ENCODE data around the gene FLNC.

The FLNC gene

DNA sequence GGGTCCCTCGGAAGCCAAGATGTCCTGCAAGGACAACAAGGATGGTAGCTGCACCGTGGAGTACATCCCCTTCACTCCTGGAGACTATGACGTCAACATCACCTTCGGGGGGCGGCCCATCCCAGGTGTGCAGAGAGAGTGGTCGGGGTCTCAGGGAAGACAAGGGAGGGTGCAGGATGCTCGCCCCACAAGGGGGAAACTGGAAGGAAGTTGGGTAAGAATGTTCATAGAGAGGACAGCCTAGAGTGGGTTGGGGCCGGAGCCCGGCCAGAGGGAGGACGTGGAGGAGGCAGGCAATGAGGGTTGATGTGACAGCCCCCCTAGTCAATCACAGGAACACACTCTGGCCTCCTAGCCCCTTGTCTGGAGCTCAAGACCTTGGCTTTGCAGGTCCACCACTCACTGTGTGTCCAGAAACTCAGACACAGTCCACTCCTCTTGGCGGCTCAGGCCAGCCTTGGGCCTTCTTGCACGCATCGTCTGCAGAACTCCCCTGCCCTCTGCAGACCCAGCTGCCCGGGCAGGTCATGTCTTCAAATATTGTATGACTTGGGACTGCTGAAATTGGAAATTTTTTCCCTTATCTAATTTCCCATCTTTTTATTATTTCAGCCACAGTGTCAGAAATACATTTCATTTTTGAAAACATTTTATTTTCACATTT is 16.7 kb downstream of the FLNC start:
- DNase-seq = no peak

DNA sequence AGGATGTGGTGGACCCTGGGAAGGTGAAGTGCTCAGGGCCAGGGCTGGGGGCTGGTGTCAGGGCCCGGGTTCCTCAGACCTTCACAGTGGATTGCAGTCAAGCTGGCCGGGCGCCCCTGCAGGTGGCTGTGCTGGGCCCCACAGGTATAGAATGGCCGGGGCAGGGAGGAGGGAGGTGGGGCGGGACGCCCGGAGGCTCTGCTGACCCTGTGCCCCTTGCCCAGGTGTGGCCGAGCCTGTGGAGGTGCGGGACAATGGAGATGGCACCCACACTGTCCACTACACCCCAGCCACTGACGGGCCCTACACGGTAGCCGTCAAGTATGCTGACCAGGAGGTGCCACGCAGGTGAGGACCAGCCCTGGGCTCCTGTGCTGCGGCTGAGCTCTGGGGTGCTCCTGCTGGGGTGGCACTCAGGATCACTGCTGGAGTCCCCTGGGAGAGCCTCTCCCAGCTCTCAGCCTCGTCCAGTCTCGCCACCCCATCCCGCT is 17.6 kb downstream of the FLNC start:
- DNase-seq = no peak

DNA sequence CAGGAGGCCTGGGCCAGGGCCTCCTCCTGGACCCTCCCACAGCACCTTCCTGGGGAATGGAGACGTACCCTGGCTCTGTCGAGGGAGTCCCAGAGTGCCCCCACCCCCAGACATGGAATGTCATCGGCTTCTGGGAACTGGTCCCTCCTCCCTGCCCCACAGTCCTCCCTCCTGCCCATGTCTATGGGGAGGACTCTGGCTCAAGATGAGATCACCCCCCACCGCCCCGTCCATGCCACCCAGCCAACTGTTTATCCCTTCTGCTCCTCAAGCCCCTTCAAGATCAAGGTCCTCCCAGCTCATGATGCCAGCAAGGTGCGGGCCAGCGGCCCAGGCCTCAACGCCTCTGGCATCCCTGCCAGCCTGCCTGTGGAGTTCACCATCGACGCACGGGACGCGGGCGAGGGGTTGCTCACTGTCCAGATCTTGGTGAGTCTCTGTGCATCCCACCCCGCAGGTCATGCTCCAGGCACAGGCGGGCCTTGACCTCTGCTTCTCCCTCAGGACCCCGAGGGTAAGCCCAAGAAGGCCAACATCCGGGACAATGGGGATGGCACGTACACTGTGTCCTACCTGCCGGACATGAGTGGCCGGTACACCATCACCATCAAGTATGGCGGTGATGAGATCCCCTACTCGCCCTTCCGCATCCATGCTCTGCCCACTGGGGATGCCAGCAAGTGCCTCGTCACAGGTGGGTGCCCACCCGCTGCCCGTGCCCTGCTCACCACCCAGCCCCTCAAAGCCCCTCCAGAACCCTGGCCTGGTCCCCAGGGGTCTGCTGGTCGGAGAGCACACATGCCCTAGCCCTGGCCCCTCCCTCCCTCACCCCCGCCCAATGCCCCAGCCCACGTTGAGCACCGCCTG is 18.3 kb downstream of the FLNC start:
- no peak for DNase-seq

DNA sequence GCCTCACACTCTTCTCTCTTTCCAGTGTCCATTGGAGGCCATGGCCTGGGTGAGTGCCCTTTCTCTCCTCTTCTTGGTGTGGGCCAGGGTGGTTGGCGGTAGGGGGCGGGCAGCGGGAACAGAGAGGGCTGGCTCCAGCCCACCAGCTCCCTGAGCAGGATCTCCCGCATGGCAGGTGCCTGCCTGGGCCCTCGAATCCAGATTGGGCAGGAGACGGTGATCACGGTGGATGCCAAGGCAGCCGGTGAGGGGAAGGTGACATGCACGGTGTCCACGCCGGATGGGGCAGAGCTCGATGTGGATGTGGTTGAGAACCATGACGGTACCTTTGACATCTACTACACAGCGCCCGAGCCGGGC is 18.9 kb downstream of the FLNC start:
- DNase-seq = no peak

DNA sequence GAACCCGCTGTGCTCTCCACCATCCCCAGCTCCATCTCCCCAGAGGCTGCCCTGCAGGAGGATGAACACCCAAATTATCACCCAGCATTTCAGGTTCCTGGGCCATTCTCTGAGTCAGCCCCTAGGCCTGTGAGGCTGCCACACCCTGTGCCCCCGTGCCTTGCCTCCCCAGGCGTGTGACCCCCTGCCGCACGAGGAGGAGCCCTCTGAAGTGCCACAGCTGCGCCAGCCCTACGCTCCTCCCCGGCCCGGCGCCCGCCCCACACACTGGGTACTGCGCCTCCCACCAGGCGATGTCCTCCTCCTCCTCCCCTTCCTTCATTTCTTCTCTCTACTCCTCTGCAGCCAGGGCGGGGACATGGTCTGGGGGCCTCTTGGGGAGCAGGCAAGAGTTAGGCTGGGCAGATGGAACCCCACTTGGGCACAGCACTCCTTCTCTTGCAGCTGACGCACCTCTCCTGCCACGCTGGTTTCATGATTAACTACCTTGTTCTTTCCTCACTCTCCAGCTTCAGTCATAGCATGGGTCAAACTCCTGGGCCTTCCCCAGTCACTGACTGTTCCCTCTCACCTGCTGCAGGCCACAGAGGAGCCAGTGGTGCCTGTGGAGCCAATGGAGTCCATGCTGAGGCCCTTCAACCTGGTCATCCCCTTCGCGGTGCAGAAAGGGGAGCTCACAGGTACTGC is 19.7 kb downstream of the FLNC start:
- no peak for DNase-seq

DNA sequence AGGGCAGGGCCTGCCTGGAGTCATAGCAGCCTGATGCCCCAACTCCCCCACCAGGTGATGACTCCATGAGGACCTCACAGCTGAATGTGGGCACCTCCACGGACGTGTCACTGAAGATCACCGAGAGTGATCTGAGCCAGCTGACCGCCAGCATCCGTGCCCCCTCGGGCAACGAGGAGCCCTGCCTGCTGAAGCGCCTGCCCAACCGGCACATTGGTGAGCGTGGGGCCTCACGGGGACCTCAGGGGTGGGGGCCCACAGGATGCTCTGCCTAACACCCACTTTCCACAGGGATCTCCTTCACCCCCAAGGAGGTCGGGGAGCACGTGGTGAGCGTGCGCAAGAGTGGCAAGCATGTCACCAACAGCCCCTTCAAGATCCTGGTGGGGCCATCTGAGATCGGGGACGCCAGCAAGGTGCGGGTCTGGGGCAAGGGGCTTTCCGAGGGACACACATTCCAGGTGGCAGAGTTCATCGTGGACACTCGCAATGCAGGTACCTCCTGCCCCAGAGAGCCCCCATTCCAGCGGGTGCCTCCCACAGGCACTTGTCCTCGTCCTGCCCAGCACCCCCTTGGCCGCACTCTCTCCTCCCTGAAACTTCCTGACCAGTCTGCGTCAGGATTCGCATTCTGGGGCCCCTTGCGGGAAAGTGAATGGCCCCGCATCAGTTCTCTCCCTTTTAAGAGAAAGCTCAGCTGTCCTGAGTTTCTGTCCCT is 22.5 kb downstream of the FLNC start:
- no peak for DNase-seq

DNA sequence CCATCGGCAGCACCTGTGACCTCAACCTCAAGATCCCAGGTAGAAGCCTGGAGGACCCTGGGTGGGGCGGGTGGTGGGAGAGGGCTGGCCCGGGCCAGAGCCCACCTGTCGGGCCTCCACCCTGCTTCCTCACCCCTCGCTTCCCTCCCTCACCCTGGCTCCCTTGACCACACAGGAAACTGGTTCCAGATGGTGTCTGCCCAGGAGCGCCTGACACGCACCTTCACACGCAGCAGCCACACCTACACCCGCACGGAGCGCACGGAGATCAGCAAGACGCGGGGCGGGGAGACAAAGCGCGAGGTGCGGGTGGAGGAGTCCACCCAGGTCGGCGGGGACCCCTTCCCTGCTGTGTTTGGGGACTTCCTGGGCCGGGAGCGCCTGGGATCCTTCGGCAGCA is 23.6 kb downstream of the FLNC start:
- DNase-seq = no peak

DNA sequence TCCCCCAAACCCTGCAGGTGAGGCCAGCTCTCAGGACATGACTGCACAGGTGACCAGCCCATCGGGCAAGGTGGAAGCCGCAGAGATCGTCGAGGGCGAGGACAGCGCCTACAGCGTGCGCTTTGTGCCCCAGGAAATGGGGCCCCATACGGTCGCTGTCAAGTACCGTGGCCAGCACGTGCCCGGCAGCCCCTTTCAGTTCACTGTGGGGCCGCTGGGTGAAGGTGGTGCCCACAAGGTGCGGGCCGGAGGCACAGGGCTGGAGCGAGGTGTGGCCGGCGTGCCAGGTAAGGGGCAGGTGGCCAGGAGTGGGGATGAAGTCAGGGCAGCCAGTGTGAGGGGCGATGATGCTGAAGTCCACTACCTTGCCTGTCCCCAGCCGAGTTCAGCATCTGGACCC is 24.2 kb downstream of the FLNC start:
- DNase-seq = no peak

DNA sequence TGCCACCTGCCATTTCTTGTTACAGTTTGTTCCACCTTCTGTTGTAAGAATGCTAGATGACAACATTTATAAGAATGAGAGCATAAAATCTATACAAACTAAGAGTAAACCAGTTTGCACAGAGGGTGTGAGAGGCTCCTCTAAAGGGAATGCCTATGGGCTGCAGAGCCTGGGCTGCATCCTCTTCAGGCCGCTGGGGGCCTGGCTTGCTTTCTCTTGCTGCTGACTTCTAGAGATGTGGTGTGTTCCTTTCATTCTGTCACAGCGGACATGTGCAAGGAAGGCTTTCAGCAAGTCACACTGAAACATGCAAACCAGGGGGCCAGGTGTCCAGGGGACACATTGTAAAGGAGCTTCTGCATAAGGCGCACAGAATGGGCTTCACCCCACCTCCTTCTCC is 25.4 kb downstream of the FLNC start:
- DNase-seq = no peak

DNA sequence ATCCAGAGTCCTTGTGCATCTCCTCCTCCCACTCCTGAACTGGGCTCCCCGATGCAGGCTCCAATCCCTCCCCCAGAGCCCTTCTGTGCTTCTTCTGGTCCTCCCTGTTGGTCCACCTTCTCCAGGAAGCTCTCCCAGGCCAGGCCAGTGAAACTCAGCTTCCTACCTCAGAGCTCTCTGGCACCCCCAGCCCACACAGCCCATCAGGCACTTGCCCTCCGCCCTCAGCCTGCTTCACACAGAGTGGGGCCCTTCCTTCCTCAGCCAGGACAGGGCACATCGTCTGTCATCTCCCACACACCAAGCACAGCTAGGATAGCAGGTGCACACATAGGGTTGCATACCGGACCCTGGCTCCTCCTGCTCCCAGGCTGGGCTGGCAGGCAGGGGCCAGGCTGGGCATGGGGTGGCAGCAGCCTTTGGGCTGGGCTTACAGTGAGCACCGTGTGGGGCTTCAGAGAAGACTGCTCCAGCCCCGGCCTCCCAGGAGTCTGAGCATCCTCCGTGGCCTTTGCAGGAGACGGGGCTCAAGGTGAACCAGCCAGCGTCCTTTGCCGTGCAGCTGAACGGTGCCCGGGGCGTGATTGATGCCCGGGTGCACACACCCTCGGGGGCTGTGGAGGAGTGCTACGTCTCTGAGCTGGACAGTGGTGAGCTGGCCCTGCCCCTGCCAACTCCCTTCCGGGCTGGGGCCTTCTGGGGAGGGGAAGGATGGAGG is 26.0 kb downstream of the FLNC start:
- no peak for DNase-seq

DNA sequence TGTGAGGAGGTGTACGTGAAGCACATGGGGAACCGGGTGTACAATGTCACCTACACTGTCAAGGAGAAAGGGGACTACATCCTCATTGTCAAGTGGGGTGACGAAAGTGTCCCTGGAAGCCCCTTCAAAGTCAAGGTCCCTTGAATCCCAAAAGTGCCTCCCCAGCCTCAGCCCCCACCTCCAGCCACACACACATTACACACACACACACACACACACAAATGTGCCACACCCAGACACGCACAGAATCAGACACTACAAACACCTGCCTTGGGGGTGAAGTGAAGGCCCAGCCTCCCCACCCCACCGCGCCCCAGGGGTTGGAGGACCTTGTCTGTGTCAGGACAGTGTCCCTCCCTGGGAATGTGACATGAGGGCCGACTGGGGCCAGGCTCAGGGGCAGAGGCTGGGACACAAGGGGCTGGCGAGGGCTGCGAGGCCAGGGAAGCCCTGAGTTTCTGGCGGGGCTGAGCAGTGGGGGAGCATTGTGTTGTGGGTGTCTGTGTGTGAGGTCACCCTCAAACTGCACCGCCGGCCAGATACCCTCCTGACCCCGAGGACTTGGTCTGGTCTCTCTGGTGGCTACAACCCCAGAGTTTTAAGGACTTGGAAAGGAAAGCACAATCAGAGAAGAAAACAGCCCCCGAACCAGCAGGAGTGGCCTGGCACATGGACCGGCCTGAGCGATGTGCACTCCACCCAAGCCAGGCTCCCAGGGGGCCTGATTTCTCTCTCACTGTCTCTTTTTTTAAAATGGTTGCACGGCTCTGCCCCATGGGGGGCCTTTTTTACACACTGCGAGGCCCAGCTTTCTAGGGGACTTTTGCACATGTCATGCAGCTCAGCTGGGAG is 28.4 kb downstream of the FLNC start:
- no peak for DNase-seq

DNA sequence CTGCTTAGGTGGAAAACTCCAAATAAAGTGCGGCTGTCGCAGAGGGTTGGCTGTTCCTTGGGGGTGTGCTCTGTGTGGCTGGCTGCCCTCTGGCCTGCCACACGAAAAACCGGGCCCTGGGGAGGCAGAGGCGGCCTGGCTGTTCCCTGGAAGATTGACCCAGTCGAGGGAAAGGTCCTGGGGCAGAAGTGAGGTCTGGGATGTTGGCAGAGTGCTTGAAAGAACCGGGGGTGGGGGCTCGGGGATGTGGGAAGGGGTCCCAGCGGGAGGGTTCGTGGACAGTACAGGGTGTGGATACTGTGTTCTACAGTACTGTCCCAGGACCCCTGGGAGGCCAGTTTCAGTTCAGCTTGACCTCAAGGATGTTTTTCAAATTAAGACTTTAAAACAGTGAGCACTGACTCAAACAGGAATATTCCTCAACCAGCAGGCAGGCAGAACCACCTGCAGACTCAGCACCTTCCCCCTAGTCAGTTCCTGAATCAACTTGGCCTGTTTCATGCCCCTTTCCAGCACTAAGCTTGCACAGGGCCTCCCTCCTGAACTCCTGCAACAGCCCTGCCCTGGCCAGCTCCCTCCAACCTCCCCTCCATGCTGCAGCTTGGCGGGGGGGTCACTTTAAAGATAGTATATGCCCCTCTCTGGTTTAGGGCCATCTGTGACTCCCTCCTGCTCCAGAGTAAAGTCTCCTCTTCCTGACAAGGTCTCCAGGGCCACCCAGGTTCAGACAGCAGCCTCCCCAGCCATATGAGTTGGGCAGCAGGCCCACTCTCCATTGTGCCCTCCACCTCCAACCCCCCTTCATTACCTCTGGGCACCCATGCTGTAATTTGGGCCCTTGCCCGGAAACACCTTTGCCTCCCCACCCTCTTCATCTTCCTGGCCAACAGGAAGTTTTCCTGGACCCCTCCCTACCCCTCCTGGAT is 29.3 kb downstream of the FLNC start:
- no peak for DNase-seq

DNA sequence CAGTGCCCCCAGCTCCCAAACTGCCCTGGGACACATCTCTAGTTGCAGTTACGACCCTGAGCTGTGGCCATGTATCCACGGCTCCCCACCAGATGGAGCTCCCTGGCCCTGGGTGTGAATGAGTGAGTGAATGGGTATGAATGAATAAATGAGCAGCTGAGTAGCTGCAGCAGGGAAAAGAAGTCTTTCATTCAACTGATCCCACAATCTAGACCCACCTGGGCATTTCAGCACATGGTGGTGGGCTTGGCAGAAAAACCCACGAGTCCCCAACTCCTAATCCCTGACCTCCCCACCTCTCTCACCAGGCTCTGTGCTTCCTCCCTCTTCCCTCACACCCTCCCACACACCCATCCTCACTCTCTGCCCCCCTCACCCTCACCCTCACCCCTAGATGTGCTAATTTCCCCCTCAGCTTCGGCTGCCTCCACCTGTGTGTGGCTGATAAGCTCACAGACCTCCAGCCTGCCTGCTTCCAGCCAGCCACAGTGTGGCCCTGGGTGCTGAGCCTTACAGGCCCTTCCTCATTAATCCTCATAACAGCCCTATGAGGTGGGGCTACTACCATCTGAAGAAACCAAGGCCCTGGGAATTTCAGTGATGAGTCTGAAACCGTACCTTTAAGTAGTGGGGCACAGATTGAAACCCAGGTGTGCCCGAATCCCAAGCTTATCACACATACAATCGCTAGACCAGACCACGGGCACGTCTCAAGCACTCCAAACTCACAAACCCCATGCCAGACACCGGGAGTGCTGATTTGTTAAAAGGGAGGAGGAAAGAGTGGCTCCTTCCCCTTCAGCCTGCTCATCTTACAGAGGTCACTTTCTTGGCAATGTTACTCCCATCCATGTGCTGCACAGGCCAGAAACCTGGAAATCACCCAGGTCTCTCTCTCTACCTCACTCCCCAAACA is 30.2 kb downstream of the FLNC start:
- no peak for DNase-seq

DNA sequence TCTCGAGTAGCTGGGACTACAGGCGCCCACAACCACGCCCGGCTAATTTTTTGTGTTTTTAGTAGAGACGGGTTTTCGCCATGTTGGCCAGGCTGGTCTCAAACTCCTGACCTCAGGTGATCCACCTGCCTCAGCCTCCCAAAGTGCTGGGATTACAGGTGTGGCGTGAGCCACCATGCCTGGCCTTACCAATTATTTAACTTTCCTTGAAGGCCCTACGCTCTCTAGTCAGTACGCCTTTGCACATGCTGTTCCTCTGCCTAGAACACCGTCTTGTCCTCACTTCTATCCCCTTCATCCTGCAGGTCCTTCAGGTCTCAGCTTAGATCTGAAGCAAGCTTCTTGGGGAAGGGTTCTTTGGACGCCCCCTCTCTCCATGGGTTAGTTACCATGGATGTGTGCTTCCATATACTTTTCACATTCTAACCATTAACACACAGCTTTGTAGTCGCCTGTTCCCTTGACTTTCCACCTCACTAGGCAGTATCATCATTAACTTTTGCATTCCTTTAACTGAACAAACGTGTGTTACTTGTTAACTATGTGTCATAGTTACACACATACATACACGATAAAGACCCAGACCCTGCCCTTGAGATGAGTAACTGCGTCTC is 31.9 kb downstream of the FLNC start:
- DNase-seq = no peak

DNA sequence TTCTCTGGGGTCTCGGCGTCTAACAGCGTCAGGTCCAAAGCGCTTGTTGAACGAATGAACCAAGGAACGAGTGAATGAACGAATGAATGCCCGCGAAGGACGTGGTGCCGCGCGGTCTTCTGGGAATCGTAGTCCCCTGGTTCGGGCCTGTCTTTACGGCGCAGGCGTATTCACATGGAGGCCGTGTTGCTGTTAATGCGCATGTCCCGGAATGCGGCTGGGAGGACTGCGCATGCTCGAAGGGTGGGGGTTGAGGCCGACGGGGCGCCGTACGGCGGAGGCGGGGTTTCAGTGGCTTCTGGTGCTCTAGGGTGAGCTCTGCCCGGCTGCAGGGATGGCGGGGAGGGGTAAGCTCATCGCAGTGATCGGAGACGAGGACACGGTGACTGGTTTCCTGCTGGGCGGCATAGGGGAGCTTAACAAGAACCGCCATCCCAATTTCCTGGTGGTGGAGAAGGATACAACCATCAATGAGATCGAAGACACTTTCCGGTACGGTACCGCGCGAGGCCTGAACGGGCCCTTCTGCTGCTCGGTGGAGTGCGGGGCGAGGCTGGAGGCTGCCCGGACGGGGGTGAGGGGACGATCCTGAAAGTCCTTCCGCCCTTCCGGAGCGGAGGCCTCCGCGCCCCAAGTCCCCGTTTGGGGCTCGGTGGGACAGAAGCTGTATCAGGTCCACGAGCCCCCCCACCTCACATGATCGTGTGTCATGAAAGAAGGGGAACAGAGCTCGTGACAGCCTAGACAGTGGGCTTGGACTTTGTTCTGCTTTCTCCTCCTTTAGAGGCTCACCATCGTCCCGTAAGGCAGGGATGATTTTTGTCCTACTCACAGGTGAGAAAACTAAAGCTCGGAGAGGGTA is 32.6 kb downstream of the FLNC start, which contains the start of gene ATP6V1F:
Gene ATP6V1F (plus strand): TSS at position 286 of the 862 bp plus-strand sequence. CDS start 49 bp downstream, at position 335.
- DNase-seq = peak; percentile 99

DNA sequence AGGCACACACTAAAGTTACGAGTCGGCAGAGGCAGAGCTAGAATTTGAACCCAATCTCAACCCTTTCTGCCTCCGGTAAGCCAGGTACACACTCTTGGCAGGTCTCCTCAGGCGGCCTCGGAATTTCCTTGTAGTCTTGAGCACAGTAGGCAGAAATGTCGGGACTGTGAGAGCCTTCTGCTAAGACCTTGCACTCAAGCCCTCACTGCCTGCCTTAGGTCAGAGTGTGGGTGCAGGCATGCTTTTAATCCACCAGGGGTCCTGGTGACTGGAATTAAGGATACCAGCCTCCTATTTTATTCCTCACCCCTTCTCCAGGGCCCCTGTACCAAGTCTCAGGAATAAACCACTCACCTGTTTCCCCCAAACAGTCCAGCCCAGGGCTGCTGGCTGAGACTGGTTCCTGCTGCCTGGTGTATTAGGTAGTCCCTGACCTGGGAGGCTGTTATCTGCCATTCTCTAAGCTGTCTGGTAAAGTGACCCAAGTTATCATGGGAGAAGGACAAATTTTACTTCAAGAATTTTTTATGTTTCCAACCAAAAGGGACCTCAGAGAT is 33.3 kb downstream of the FLNC start:
- DNase-seq = peak; percentile 68

DNA sequence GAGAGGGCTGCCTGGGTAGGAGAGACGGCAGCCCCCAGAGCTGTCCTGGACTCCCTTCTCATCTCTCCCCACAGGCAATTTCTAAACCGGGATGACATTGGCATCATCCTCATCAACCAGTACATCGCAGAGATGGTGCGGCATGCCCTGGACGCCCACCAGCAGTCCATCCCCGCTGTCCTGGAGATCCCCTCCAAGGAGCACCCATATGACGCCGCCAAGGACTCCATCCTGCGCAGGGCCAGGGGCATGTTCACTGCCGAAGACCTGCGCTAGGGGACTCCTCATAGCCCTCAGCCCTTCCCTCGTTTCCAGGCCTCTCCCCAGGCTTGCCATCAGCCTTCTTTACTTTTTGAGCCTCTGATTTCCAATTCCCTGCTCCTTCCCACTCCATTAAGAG is 35.1 kb downstream of the FLNC start:
- no peak for DNase-seq
